NOMO-1 treated with DMSO at 0.1 percent for 48 hours (cell line): Measurements from ENCODE around the gene OR51B4.
"Not testable (repeated sequence)": the region's sequence is repeated elsewhere in the genome, so short reads cannot be mapped to it uniquely, and the experiment has no call there.

Experiments used
- DNase-seq: peaks from one replicate; lab custom pipeline; 2025; ENCODE audit not compliant: unreplicated experiment; lab: John Stamatoyannopoulos, UW

OR51B4 gene

DNA sequence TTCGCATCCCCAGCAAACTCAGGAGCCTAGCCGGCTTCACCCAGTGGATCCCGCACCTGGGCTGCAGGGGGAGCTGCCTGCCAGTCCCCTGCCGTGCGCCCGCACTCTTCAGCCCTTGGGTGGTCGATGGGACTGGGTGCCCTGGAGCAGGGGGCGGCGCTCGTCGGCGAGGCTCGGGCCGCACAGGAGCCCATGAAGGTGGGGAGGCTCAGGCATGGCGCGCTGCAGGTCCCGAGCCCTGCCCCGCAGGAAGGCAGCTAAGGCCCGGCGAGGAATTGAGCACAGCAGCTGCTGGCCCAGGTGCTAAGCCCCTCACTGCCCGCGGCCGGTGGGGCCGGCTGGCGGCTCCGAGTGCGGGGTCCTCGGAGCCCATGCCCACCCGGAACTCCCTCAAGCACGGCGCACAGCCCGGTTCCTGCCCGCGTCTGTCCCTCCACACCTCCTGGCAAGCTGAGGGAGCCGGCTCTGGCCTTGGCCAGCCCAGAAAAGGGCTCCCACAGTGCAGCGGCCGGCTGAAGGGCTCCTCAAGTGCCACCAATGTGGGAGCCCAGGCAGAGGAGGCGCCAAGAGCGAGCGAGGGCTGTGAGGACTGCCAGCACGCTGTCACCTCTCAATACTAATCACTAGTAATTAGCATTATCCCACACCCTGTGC is 7.3 kb downstream of the OR51B4 start:
- not testable (repeated sequence) for DNase-seq

DNA sequence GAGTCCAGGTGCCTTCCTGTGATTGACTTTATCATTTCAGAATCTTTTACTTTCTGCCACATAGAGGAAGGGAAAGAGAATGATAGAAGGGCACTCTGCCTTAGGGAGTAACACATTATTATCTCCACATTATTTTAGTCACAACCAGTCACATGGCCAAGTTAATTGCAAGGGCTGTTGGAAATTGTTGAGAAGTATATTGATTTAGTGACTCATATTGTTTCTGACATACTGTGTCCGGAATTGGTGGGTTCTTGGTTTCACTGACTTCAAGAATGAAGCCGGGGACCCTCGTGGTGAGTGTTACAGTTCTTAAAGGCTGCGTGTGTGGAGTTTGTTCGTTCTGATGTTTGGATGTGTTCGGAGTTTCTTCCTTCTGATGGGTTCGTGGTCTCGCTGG is 8.7 kb downstream of the OR51B4 start:
- no peak for DNase-seq

DNA sequence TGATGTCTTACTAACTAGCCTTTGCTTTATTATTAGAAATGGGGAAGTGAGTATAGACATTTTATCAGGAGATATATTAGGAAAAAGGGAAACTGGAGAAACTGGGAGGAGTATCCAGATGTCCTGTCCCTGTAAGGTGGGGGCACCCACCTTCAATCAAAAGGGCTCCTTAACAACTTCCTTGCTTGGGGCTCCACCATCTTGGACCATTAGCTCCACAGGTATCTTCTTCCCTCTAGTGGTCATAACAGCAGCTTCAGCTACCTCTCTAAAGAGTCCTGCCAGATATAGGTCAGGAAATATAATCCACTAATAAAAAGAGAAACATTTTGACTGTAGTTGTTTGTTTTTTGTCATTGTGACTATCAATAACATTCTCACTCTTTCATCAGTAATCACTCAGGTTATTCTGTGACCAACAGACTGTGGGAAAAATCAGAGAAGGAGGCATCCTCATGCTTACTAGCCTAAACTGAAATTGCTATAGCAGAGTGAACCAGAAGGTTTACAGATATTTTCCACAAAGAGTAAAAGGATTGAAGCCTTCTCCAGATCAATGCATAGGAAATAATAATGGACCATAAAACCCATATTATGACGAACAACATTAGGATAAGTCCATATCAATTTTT is 10.4 kb downstream of the OR51B4 start:
- DNase-seq, result peak; percentile 1

DNA sequence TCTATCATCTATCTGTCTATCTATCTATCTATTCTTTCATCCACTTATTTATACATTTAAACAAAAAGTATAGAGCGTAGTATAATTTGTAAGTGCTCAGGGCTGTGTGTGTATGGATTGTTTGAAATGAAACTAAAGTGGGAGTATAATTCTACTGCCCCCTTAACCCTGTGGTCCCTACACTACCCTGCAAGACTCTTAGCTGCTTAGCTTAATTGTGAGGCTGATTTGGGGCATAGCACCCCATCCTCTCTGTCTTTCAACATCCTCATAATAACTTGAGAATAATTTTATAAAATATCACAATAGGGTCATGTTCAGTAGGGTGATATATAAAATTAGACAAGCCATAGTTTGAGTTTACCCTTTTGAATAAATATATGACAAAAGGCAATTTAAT is 11.6 kb downstream of the OR51B4 start:
- no peak for DNase-seq

DNA sequence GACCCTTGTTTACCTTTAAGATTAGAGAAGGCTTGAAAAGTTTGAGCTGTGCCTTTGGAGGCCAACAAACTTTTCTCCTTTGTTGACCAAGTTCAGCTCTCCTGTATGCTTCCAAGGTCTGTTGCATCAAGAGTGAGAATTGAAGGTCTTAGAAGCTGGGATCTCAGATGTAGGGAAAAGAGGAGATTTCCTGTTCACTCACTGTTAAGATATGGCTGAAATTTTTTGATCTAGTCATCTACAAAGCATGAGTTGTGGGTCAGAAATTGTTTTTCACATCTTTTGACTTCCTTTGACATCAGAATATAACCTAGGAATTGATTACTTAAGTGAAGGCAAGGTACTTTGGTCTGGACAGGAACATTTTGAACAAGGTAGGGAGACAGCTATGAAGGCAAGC is 12.1 kb downstream of the OR51B4 start:
- DNase-seq, result no peak

DNA sequence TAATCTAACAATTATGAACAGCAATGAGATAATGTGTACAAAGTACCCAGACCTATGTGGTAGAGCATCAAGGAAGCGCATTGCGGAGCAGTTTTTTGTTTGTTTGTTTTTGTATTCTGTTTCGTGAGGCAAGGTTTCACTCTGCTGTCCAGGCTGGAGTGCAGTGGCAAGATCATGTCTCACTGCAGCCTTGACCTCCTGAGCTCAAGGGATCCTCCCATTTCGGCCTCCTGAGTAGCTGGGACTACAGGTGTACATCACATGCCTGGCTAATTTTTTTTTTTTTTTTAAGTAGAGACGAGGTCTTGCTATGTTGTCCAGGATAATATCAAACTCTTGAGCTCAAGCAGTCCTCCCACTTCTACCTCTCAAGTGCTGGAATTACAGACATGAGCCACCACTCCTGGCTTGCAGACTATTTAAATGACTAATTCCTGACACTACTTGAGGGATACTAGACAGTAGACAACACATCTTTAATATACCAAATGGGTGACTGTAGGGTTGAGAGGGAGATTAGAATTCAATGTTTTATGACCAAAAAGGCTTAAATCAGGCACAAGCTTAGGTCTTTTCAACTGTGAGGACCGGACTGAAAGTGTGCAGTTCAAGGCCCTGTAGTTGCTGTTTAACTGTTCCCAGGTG is 12.7 kb downstream of the OR51B4 start:
- DNase-seq, result no peak

DNA sequence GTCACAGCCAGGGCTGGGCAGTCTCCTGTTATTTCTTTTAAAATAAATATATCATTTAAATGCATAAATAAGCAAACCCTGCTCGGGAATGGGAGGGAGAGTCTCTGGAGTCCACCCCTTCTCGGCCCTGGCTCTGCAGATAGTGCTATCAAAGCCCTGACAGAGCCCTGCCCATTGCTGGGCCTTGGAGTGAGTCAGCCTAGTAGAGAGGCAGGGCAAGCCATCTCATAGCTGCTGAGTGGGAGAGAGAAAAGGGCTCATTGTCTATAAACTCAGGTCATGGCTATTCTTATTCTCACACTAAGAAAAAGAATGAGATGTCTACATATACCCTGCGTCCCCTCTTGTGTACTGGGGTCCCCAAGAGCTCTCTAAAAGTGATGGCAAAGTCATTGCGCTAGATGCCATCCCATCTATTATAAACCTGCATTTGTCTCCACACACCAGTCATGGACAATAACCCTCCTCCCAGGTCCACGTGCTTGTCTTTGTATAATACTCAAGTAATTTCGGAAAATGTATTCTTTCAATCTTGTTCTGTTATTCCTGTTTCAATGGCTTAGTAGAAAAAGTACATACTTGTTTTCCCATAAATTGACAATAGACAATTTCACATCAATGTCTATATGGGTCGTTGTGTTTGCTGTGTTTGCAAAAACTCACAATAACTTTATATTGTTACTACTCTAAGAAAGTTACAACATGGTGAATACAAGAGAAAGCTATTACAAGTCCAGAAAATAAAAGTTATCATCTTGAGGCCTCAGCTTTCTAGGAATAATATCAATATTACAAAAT is 13.4 kb downstream of the OR51B4 start:
- DNase-seq, result no peak

DNA sequence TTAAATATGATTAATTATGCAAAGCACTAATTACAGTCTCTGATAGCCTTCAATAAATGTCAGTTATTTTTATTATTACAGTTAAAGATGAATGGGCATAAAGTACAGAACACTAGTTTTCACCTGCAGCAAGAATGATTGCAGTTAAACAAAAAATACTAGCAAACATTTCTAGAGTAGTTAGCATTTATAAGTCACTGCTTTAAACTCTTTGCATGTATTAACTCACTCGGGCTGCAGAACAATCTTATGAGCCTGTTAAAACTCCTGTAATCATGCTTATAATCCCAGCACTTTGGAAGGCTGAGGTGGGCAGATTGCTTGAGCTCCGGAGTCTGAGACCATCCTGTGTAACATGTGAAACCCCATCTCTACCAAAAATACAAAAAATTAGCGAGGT is 14.8 kb downstream of the OR51B4 start:
- no peak for DNase-seq

DNA sequence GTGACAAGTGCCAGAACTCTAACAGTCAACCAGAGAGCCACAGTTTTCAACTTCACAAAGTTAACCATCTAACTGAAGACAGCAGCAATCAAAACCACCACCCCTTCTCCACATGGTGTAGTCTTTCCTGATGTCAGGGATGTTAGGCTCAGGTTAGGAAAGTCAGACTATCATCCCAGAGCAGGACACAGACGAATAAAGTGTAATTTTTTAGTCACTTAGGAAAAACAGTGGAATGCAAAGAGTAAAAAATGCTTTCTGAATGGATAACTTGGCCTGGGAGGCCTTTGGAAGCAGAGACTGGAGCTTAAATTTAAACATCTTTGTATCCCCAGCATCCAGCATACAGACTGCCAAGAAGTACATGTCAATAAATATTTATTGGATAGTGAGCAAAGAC is 15.4 kb downstream of the OR51B4 start:
- DNase-seq, result no peak

DNA sequence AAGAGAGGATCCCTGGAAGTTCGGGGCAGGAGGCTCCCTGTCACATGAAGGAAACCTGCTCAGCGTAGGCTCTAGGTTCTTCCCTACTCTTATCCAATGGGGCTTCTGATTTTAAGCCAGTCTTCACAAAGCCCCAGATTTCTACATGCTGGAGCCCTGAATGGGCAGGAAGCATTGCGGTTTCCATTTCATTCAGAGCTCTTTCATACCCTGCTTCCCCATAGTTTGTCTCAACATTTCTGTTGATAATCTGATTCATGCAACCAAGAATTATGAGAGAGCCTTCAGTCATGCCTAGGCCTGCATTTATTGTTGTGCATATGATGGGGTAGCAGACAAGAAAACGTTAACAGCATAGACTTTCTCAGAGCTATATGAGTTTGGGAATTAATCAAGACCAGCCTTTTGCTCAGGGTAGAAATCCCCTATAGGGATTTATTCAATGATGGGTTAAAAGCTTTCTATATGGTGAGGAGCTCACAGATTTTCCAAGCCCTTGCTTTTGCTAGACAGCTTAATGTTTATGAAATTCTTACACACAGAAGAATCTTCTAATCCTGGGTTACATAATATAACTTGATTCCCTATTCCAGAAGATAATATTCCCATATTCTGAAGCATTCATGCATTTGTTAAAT is 15.9 kb downstream of the OR51B4 start:
- DNase-seq, result peak; percentile 18

DNA sequence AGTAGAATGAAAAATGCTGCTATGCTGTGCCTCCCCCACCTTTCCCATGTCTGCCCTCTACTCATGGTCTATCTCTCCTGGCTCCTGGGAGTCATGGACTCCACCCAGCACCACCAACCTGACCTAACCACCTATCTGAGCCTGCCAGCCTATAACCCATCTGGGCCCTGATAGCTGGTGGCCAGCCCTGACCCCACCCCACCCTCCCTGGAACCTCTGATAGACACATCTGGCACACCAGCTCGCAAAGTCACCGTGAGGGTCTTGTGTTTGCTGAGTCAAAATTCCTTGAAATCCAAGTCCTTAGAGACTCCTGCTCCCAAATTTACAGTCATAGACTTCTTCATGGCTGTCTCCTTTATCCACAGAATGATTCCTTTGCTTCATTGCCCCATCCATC is 17.1 kb downstream of the OR51B4 start:
- no peak for DNase-seq

DNA sequence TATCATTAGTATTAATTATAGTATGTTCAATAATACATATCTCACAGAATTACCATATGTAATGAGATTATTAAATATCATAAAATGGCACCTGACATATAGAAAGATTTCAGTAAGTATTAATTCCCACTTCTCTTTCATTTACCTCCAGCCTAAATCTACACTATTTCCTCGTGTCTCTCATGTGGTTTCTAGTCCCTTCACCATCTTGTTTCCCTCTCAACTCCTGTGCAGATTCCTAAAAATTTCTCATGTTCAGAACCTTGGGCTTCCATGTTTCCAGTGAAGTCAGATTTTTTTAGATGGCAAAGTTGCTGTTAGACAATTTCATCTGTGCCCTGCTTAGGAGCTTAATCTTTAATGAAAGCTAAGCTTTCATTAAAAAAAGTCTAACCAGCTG is 17.9 kb downstream of the OR51B4 start:
- DNase-seq, result no peak

DNA sequence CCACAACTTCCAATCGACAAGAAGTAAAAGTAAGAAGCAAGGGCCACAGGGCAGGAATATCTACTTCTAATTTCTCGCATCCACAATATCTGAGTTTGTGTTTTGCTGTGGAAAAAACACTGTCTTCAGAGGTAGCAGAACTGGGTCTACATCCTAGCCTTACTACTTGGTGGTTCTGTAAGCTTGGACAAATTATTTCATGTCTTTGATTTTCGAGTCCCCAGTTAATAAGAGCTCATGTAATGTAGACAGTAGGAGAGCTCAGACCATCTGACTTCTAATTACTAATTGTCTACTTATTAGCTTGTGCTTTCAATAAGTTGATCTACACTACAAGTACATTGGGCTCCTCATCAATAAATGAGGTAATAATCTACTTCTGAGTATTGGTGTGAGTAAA is 18.7 kb downstream of the OR51B4 start:
- DNase-seq, result no peak

DNA sequence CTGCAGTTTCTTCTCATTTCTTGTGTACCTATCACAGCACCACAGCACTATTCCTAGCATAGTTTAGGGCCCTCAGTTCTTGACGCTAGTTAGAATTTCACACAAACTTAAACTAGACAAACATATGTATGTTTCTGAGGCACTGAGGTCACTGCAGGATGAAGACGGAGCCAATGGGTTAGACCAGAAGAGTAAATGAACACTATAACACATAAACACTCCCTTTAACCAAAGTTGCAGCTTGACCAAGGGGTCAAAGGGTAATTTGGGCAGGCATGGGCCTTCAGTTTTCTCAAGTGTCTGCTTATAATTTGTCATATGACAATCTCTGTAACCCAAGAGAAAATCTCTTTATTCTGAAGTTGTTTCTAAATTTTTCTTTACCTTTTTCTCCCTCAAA is 19.1 kb downstream of the OR51B4 start:
- DNase-seq, result no peak

DNA sequence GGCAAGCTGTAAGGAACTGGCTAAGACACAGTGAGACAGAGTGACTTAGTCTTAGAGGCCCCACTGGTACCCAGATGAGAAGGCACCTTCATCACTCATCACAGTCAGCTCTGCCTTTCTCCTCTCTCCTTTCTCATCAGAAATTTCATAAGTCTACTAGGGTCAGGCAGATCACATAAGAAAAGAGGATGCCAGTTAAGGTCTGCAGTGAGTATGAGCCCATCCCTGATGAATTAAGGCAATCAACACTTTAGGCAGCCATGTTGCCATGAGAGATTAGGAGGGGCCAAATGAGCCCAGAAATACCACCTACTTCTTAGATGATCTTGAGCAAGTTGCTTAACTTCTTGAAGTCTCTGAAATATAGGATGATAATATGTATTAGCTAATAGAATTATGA is 20.1 kb downstream of the OR51B4 start:
- no peak for DNase-seq

DNA sequence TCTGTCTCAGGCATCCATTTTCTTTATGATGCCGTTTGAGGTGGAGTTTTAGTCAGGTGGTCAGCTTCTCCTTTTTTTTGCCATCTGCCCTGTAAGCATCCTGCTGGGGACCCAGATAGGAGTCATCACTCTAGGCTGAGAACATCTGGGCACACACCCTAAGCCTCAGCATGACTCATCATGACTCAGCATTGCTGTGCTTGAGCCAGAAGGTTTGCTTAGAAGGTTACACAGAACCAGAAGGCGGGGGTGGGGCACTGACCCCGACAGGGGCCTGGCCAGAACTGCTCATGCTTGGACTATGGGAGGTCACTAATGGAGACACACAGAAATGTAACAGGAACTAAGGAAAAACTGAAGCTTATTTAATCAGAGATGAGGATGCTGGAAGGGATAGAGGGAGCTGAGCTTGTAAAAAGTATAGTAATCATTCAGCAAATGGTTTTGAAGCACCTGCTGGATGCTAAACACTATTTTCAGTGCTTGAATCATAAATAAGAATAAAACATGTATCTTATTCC is 21.1 kb downstream of the OR51B4 start:
- DNase-seq, result peak; percentile 65

DNA sequence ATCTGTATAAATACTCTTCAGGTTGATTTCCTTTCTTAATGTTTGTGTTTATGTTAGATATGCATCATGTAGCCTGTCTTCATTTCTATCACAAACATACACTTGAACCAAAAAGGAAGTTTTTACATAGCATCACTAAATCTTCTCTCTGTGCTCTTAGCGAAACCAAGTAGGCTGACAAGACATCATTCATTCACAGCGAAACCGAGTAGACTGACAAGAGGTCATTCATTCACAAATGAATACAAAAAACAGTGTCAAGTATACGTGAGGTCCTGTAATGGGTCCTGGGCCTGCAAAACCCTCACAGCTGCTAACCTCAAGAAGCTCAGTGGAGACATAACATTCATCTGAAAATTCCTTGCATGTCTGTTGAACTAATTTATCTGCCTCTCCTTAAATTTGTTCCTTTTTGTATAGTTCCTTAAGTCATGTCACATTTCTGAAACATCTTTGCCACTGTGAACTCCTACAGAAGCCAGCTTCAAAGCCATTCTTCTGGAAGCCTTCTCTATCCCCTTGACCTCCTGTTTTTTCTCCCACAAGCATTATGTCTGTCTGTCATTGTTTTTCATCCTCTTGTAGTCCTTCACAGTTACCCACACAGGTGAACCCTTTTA is 22.2 kb downstream of the OR51B4 start:
- no peak for DNase-seq

DNA sequence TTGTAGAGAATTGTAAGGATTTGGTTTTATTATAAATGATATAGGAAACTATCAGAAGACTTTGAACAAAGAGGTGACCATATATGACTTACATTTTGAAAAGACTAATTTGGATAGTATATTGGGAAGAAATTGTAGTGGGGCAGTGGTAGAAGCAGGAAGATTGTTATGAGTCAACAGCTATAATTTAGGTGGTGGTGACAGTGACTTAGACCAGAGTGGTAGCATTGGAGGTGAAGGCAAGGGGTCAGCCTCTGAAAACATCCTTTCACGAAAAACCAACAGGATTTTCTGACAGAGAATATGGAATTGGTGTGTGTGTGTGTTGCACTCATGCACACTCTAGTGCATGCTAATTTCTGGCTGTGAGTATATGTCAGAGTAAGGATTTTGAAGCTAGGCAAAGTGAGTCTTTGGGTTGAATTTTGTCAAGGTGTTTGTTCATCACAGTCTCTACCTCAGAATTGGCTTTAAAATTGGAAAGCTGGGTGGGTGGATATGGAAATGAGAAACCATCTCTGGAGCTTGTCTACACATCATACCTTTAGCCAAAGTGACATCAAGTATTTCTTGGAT is 23.9 kb downstream of the OR51B4 start:
- DNase-seq, result no peak

DNA sequence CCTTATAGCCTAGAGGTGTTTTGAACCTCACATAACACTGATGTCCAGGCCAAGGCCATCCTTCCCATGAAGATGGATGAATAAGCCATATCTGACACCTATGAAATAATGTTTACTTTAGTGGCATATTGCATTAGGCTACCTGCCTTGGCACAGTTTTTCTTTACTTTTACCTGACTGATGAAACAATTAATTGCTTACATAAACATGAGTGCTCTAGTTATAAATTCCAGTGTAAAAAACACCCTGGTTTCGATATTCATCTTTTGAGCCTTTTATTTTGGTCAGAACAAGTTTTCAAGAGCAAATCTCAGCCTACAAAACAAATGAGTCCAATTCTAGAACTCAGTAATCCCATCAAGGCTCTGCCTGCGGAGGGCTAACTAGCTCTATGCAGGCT is 25.0 kb downstream of the OR51B4 start:
- no peak for DNase-seq

DNA sequence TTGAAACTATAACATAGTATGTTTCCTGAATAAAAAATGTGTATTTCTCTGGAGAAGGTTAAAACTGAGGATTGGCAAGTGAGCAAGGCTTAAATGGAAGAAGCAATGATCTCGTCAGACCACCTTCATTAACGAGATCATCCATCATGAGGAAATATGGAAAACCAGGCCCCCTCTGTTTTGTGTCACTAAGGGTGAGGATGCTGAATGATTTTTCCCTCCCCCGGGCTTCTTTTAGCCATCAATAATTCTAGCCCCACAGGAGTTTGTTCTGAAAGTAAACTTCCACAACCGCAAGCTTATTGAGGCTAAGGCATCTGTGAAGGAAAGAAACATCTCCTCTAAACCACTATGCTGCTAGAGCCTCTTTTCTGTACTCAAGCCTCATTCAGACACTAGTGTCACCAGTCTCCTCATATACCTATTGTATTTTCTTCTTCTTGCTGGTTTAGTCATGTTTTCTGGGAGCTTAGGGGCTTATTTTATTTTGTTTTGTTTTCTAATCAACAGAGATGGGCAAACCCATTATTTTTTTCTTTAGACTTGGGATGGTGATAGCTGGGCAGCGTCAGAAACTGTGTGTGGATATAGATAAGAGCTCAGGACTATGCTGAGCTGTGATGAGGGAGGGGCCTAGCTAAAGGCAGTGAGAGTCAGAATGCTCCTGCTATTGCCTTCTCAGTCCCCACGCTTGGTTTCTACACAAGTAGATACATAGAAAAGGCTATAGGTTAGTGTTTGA is 26.2 kb downstream of the OR51B4 start:
- DNase-seq, result no peak
